Retinal pigment epithelial cell (primary cell): Measurements from ENCODE around the gene HHIPL1.

Experiments used
- DNase-seq: peaks from one replicate; pipeline ENCODE4 v3.0.0-alpha.2; 2010; ENCODE audit warnings: low read depth
- H3K4me3 ChIP-seq: 2 replicates; pipeline ENCODE4 v1.5.1; 2011; ENCODE audit warnings: mild to moderate bottlenecking, low read length, control low read depth, moderate library complexity
- TF ChIP-seq, protein P1 (sequence below): conservative IDR thresholded peaks from 2 replicates; pipeline ENCODE4 v1.5.1; 2011; ENCODE audit warnings: low read depth, low read length, control low read depth, inconsistent platforms

The HHIPL1 gene

DNA sequence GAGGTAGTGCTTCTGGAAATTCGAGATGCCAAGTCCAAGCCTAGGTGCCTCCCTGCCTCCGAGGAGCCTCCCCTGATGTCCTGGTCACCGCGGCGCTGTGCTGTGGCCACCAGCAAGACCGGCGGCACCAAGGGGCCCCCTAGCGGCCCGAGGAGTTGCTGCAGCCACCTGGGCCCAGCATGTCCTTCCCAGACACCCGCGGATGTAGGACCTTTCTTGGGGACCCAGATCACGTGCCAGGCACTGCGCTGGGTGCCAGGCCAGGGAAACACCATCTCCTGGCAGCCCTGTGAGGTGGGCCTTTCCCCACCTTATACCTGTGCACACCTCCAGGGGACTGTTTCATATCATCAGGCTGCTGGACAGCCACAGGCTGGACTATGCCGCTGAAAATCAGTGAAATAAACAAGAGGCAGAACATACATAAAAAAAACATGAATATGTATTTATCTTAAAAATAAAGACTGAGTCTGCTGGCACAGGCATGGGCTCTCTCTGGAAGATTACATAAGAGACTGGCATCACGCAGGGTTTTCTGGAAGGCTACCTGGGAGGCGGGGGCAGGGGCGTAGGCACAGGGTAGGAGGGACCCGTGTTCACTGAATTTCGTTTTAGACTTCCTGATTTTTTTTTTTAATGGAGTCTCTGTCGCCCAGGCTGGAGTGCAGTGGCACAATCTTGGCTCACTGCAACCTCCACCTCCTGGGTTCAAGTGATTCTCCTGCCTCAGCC is 15.9 kb upstream of the HHIPL1 start:
- H3K4me3 ChIP-seq = no peak overlapping the region
- TF ChIP-seq, protein P1, sequence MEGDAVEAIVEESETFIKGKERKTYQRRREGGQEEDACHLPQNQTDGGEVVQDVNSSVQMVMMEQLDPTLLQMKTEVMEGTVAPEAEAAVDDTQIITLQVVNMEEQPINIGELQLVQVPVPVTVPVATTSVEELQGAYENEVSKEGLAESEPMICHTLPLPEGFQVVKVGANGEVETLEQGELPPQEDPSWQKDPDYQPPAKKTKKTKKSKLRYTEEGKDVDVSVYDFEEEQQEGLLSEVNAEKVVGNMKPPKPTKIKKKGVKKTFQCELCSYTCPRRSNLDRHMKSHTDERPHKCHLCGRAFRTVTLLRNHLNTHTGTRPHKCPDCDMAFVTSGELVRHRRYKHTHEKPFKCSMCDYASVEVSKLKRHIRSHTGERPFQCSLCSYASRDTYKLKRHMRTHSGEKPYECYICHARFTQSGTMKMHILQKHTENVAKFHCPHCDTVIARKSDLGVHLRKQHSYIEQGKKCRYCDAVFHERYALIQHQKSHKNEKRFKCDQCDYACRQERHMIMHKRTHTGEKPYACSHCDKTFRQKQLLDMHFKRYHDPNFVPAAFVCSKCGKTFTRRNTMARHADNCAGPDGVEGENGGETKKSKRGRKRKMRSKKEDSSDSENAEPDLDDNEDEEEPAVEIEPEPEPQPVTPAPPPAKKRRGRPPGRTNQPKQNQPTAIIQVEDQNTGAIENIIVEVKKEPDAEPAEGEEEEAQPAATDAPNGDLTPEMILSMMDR = peak; percentile 99
- DNase-seq = no peak

DNA sequence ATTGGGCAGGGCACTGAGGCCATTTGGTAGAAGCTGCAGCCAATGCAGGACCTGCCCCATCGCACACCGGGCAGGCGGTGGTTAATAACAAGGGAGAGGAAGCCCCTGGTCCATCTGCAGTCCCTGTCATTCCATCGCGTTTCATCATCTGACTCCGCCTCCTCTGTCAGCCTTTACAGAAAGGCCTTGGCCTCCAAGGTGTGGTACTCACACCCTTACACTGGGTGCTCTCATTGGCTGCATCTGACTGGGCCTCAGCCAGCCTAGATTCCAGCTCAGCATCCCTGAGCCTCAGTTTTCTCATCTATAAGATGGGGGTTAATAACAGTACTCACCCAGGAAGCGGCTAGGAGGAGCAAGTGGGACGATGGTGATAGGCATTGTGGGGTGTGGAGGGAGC is 14.7 kb upstream of the HHIPL1 start:
- no peak overlapping the region for H3K4me3 ChIP-seq
- DNase-seq = no peak
- TF ChIP-seq, protein P1 = no peak

DNA sequence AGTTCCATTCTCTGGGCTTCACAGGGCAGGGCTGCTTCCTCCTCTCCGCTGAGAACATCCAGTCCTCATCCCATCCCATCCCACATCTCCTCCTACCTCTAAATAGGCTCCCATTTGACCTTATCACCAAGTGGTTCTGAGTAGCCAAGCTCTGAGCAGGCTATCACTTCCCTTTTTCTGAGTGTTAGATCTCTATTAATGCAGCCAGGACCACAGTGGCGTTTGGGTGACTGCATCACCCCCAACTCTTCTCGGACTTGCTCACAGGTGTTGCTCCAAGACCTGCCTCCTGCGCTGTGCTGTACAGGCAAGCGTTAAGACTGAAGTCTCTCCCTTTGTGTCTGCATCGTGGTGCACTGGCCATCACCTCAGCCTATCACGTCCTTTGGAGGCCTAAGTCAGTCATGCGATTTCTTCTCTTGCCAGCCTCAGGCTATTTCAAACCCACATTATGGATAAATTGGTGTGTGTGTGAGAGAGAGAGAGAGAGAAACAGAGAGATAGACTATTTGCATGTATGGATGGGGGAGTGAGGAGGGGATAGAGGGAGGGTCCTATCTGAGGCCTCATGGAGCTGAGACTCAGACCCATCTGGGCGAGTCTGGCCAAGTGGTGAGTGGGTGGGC is 12.4 kb upstream of the HHIPL1 start:
- TF ChIP-seq, protein P1 = no peak
- DNase-seq = no peak
- no peak overlapping the region for H3K4me3 ChIP-seq

DNA sequence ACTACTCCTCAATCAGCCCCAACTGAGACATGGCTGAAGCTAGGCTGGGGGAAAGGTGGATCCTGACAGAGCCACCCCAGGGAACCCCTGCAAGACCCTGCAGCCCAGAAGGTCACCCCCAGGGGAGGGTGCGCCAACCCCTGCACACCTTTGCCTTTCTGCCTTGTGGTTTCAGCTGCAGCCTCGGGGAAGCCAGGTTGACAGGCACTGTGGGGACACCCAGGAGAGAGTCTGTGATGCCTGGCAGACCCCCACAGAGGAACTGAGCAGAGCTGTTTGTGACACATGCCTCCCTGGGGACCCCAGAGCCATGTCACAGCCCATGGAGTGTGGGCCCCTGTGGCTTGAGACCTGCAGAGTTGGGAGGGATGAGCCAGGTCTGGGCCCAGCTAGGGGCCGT is 11.8 kb upstream of the HHIPL1 start:
- TF ChIP-seq, protein P1 = no peak
- H3K4me3 ChIP-seq = no peak overlapping the region
- DNase-seq = no peak

DNA sequence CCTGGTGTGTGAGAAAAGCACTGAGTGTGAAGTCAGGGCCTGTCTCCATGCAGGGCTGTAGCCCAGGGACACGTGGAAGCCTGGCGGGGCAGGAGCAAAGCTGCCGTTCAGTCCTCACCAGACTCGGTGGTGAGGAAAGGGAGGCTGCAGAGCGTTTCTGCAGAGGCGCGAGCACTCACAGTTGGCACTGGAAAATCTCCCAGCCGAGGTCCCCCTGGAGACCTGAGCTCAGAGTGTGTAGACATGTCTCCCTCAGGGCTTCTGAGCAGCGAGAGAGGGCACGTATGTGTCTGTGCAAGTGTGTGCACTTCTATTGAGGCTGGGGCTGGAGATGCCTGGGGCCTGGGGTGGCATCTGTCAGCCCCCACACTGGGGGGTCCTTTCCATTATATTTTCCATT is 11.0 kb upstream of the HHIPL1 start:
- no peak for DNase-seq
- H3K4me3 ChIP-seq = no peak overlapping the region
- TF ChIP-seq, protein P1 = no peak

DNA sequence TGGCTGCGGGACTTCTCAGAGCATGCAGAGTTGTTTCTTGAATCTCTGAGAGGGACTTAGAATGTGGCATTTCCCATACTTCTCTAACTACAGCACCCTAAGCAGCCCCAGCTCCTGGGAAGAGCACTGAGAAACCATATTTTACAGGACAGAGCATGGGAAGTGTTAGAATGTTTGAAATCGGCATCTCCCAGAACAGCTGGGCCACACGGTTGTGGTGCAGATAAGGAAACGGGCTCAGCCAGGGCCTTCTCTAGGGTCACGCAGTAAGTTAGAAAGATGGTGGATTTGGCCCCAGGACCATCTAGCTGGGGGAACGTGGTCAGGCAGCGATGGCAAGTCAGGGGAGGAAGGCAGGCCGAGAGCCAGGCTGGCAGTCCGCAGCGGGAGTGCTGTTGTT is 10.5 kb upstream of the HHIPL1 start:
- no peak for DNase-seq
- TF ChIP-seq, protein P1 = no peak
- H3K4me3 ChIP-seq = no peak overlapping the region

DNA sequence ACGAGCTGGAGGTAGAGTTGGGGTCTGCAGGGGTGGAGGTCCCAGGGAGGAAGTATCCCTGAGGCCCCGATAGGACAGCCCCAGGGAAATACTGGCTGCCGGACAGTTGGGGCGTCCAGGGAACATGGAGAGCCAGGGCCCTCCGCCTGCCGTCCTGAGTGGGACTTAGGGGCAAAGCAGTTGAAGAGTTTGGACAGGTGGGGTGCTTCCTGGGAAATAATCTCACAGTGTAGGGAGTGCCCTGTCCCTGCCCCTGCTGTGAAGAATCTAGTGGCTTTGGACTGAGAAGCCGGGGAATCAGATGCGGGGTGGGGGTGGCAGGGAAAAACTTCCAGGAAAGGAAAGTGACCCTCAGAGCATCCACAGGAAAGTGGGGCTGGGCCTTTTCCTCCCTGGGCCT is 9.8 kb upstream of the HHIPL1 start:
- TF ChIP-seq, protein P1 = no peak
- DNase-seq = no peak
- H3K4me3 ChIP-seq = no peak overlapping the region
